A673 (cell line): ENCODE measurements around the gene GUK1.

Experiments used
- EZH2 ChIP-seq: fragments of 200-600 bp; sonication (generic); IDR thresholded peaks from 2 replicates; pipeline ENCODE4 v1.6.1; 2017; ENCODE audit warnings: borderline replicate concordance, low read depth, mild to moderate bottlenecking, mixed read lengths, antibody characterized with exemption, low read length; ENCODE audit not compliant: poor library complexity, severe bottlenecking
- TF ChIP-seq, protein P1 (sequence below): fragments of 300-800, 200-600 bp; sonication (generic); conservative IDR thresholded peaks from 2 replicates; pipeline ENCODE4 v1.5.1; 2017; ENCODE audit warnings: low read depth, mild to moderate bottlenecking, antibody characterized with exemption, low read length, moderate library complexity, mixed read lengths

DNA sequence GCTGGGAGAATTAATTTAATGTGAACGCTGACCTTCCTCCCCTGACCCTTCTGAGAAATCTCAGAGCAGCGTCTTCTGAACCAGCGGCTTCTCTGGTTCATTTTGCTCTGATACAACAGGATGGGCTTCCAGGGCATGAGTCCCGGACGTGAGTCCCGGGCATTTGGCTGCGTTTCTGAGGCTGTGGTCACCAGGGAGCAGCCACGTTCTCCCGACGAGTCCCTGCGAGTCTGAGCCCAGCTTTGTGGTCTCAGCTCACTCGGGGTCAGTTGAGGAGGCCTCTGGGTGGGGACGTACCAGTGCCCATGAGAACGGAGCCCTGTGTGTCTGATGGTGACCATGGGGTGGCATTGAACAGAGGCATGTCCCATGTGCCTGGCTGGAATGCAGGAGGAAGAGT lies 50.1 kb downstream of the GUK1 start:
- TF ChIP-seq, protein P1, sequence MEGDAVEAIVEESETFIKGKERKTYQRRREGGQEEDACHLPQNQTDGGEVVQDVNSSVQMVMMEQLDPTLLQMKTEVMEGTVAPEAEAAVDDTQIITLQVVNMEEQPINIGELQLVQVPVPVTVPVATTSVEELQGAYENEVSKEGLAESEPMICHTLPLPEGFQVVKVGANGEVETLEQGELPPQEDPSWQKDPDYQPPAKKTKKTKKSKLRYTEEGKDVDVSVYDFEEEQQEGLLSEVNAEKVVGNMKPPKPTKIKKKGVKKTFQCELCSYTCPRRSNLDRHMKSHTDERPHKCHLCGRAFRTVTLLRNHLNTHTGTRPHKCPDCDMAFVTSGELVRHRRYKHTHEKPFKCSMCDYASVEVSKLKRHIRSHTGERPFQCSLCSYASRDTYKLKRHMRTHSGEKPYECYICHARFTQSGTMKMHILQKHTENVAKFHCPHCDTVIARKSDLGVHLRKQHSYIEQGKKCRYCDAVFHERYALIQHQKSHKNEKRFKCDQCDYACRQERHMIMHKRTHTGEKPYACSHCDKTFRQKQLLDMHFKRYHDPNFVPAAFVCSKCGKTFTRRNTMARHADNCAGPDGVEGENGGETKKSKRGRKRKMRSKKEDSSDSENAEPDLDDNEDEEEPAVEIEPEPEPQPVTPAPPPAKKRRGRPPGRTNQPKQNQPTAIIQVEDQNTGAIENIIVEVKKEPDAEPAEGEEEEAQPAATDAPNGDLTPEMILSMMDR, result no peak
- no peak for TF ChIP-seq EZH2
